Measurements from ENCODE around the gene AFAP1.

The AFAP1 gene

DNA sequence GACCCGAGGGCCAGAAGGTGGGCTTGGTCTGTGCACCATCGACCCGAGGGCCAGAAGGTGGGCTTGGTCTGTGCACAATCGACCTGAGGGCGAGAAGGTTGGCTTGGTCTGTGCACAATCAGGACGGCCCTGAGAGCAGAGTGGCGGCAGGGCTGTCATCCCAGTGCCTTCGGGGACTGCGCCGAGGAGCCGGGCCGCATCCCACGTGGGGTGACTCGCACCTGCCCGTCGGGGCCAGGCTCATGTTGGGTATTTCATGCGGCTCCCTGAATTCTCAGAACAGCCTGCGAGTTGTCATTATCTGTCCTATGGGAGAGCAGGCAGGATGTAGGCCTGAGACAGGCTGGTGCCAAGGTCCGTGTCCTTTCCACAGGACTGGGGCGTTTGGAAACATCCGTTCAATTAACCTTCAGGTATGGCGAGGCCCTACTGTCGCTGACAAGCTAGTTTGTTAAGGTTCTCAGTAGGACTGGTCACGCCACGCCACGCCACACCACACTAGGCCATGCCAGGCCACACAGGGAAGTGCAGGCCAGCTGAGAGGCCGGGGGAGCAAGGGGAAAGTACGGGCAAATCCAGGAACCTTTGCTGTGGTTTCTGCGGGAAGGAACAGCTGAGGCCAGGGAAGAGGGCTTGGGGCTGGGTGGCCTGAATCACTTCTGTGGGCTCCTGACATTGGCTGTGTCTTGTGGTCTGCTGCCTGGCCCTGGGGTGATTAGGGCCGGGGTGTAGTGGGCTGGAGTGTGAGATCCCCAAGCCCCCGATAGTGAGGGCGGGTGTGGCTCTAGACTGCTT is 182.9 kb downstream of the AFAP1 start:
- no peak for DNase-seq (ENCODE audit: low spot score in 2 of 2)
- Mint-ChIP-seq H3K4me1 (peaks cover 18% of the 10 kb centered on the region), H3K4me3 (no peak overlapping the region), H3K36me3 (ENCODE audit: insufficient read depth) (peaks cover 6% of the 10 kb centered on the region), H3K9me3 (no peaks in the 10 kb centered on the region), H3K27me3 (no peaks in the 10 kb centered on the region), H3K27ac (ENCODE audit: low read depth) (peak overlapping the region; percentile 86)
- ATAC-seq (replicated peaks; ENCODE audit: extremely low read depth, poor library complexity, severe bottlenecking): no peak

GRCh38 chr4:7756071-7756470 is 183.6 kb downstream of the AFAP1 start:
- peaks cover 18% of the 10 kb centered on the region for H3K4me1 Mint-ChIP-seq
- ATAC-seq (replicated peaks; ENCODE audit: extremely low read depth, poor library complexity, severe bottlenecking): no peak
- H3K27me3 Mint-ChIP-seq: no peaks in the 10 kb centered on the region
- no peak overlapping the region for H3K4me3 Mint-ChIP-seq
- no peak overlapping the region for H3K27ac Mint-ChIP-seq (ENCODE audit: low read depth)
- no peak for DNase-seq (ENCODE audit: low spot score in 2 of 2)
- peaks cover 6% of the 10 kb centered on the region for H3K36me3 Mint-ChIP-seq (ENCODE audit: insufficient read depth)
- H3K9me3 Mint-ChIP-seq: no peaks in the 10 kb centered on the region

- Mint-ChIP-seq H3K27ac (ENCODE audit: low read depth) (no peak overlapping the region), H3K4me1 (peaks cover 18% of the 10 kb centered on the region), H3K27me3 (no peaks in the 10 kb centered on the region), H3K36me3 (ENCODE audit: insufficient read depth) (peaks cover 6% of the 10 kb centered on the region), H3K4me3 (no peak overlapping the region), H3K9me3 (no peaks in the 10 kb centered on the region)
- ATAC-seq (replicated peaks; ENCODE audit: extremely low read depth, poor library complexity, severe bottlenecking) (no peak), DNase-seq (ENCODE audit: low spot score in 2 of 2) (no peak)
These were observed 184.1 kb downstream of the AFAP1 start for GRCh38 chr4:7755561-7755960.

DNA sequence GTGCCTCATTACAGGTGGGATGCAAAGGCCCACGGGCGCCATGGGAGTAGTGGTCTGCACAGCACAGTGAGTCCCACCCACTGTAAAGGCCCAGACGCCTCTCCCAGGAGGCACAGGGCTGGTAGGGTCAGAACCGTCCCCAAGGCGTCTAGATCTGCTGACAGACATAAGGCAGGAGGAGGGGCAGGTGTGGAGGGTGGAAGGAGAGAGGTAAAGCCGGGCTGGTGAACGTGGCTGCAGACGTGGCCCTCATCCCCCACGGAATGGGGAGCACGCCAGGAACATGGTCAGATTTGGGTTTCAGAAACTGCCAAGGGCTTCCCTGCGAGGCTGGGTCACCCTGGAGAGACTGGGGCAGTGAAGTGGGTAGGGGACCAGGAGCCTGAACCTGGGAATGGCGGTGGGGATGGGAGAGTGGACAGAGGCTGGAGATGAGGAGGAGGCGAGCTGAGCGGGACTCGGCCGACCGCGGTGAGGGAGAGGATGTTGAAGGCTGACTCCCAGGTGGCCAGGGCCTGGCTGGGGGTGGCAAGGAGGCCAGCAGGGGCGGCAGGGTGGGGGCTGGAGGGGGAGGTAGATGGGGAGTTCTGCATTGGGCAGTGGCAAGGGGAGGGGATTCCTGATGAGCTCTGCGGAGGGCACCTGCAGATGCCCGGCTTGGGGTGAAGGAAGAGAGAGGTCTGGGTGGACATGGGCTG is 184.9 kb downstream of the AFAP1 start:
- no peak overlapping the region for H3K4me3 Mint-ChIP-seq
- ATAC-seq (replicated peaks; ENCODE audit: extremely low read depth, poor library complexity, severe bottlenecking): no peak

GRCh38 chr4:7753931-7754465 is 185.7 kb downstream of the AFAP1 start:
- no peak overlapping the region for H3K4me3 Mint-ChIP-seq
- H3K4me1 Mint-ChIP-seq: peaks cover 6% of the 10 kb centered on the region
- H3K27ac Mint-ChIP-seq (ENCODE audit: low read depth): no peak overlapping the region
- peaks cover 2% of the 10 kb centered on the region for H3K36me3 Mint-ChIP-seq (ENCODE audit: insufficient read depth)
- ATAC-seq (replicated peaks; ENCODE audit: extremely low read depth, poor library complexity, severe bottlenecking): no peak
- DNase-seq (ENCODE audit: low spot score in 2 of 2): no peak
- H3K27me3 Mint-ChIP-seq: no peaks in the 10 kb centered on the region
- no peaks in the 10 kb centered on the region for H3K9me3 Mint-ChIP-seq

More for the DNA sequence above, 184.9 kb downstream of the AFAP1 start:
- Mint-ChIP-seq H3K9me3 (no peaks in the 10 kb centered on the region), H3K27ac (ENCODE audit: low read depth) (peak overlapping the region; percentile 50), H3K27me3 (no peaks in the 10 kb centered on the region), H3K36me3 (ENCODE audit: insufficient read depth) (peaks cover 3% of the 10 kb centered on the region), H3K4me1 (peaks cover 13% of the 10 kb centered on the region)
- no peak for DNase-seq (ENCODE audit: low spot score in 2 of 2)

DNA sequence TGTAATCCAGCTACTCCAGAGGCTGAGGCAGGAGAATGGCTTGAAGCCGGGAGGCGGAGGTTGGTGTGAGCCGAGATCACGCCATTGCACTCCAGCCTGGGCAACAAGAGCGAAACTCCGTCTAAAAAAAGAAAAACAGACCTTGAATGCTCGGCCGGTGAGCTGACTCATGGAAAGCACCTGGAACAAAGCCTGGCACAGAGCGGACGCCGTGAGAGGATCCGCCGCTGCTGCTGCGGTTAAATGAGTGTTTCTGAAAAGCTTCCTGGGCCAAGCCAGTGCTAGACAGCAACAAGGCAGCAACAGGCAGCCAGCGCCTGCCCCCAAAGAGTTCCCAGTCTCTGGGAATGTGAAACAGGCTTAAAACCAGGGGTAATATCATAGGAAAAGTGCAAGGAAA is 186.4 kb downstream of the AFAP1 start:
- Mint-ChIP-seq H3K4me3 (no peak overlapping the region), H3K27ac (ENCODE audit: low read depth) (no peak overlapping the region), H3K9me3 (no peaks in the 10 kb centered on the region), H3K27me3 (no peaks in the 10 kb centered on the region), H3K36me3 (ENCODE audit: insufficient read depth) (peaks cover 2% of the 10 kb centered on the region), H3K4me1 (peaks cover 3% of the 10 kb centered on the region)
- ATAC-seq (replicated peaks; ENCODE audit: extremely low read depth, poor library complexity, severe bottlenecking) (no peak), DNase-seq (ENCODE audit: low spot score in 2 of 2) (no peak)

GRCh38 chr4:7752649-7753048 is 187.0 kb downstream of the AFAP1 start:
- Mint-ChIP-seq H3K4me1 (no peaks in the 10 kb centered on the region), H3K4me3 (no peak overlapping the region), H3K36me3 (ENCODE audit: insufficient read depth) (peaks cover 2% of the 10 kb centered on the region), H3K9me3 (no peaks in the 10 kb centered on the region), H3K27ac (ENCODE audit: low read depth) (no peak overlapping the region), H3K27me3 (no peaks in the 10 kb centered on the region)
- DNase-seq (ENCODE audit: low spot score in 2 of 2) (no peak), ATAC-seq (replicated peaks; ENCODE audit: extremely low read depth, poor library complexity, severe bottlenecking) (no peak)

- Mint-ChIP-seq H3K27me3 (no peaks in the 10 kb centered on the region), H3K27ac (ENCODE audit: low read depth) (no peak overlapping the region), H3K9me3 (no peaks in the 10 kb centered on the region), H3K4me1 (no peaks in the 10 kb centered on the region), H3K36me3 (ENCODE audit: insufficient read depth) (peaks cover 2% of the 10 kb centered on the region), H3K4me3 (no peak overlapping the region)
- DNase-seq (ENCODE audit: low spot score in 2 of 2) (no peak), ATAC-seq (replicated peaks; ENCODE audit: extremely low read depth, poor library complexity, severe bottlenecking) (no peak)
These were observed 188.7 kb downstream of the AFAP1 start for GRCh38 chr4:7750972-7751371.

DNA sequence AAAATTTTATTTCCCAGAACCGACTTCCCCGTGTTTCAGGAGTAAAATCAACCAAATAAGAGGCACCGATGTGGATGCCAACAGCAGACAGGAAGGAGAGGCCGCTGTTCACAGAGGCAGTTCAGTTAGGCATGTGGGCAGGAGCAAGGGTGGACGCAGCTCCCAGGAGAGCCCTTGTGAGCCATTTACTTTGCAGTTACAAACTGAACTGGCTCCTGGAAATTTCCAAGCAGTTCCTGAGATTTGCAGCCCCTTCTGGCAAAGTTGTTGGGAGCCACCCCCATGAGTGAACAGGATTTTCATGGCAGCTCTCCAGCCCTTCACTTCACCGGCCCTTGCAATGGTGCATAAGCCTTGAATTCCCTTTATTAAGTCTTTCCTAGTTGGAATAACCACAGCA is 189.1 kb downstream of the AFAP1 start:
- ATAC-seq (replicated peaks; ENCODE audit: extremely low read depth, poor library complexity, severe bottlenecking): no peak
- no peak overlapping the region for H3K4me3 Mint-ChIP-seq
- peaks cover 2% of the 10 kb centered on the region for H3K36me3 Mint-ChIP-seq (ENCODE audit: insufficient read depth)
- no peaks in the 10 kb centered on the region for H3K4me1 Mint-ChIP-seq
- H3K27me3 Mint-ChIP-seq: no peaks in the 10 kb centered on the region
- H3K9me3 Mint-ChIP-seq: no peaks in the 10 kb centered on the region
- no peak overlapping the region for H3K27ac Mint-ChIP-seq (ENCODE audit: low read depth)
- no peak for DNase-seq (ENCODE audit: low spot score in 2 of 2)

DNA sequence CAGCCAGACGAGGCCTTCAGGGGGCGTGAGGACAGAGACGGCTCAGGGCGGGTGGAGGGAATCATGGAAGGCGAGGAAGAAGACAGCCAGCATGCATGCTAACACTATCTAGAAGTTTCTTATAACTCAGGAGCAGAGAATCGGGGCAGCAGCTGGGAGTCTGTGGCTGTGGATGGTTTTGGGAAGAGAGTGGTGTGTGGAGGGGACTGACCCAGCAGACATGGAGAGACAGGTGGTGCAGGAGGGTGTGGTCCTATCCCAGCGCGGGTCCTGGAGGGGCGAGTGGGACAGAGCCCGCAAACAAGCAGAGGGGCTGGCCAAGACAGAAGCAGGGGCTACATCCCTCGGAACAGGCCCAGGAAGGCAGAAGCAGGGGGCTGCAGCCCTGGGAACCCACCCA is 192.1 kb downstream of the AFAP1 start:
- Mint-ChIP-seq H3K27ac (ENCODE audit: low read depth) (no peak overlapping the region), H3K4me1 (peaks cover 6% of the 10 kb centered on the region), H3K4me3 (no peak overlapping the region), H3K36me3 (ENCODE audit: insufficient read depth) (peaks cover 2% of the 10 kb centered on the region), H3K27me3 (no peaks in the 10 kb centered on the region), H3K9me3 (no peaks in the 10 kb centered on the region)
- ATAC-seq (replicated peaks; ENCODE audit: extremely low read depth, poor library complexity, severe bottlenecking) (no peak), DNase-seq (ENCODE audit: low spot score in 2 of 2) (no peak)

- H3K36me3 Mint-ChIP-seq (ENCODE audit: insufficient read depth): peaks cover 2% of the 10 kb centered on the region
- no peak overlapping the region for H3K4me3 Mint-ChIP-seq
- H3K4me1 Mint-ChIP-seq: peaks cover 6% of the 10 kb centered on the region
- DNase-seq (ENCODE audit: low spot score in 2 of 2) (no peak), ATAC-seq (replicated peaks; ENCODE audit: extremely low read depth, poor library complexity, severe bottlenecking) (no peak)
- H3K27ac Mint-ChIP-seq (ENCODE audit: low read depth): no peak overlapping the region
- no peaks in the 10 kb centered on the region for H3K9me3 Mint-ChIP-seq
- H3K27me3 Mint-ChIP-seq: no peaks in the 10 kb centered on the region
These were observed 192.6 kb downstream of the AFAP1 start for GRCh38 chr4:7747062-7747385.

GRCh38 chr4:7746351-7747061 is 193.2 kb downstream of the AFAP1 start:
- Mint-ChIP-seq H3K9me3 (no peaks in the 10 kb centered on the region), H3K4me1 (peaks cover 6% of the 10 kb centered on the region), H3K4me3 (no peak overlapping the region), H3K36me3 (ENCODE audit: insufficient read depth) (peaks cover 2% of the 10 kb centered on the region), H3K27ac (ENCODE audit: low read depth) (no peak overlapping the region), H3K27me3 (no peaks in the 10 kb centered on the region)
- ATAC-seq (replicated peaks; ENCODE audit: extremely low read depth, poor library complexity, severe bottlenecking) (no peak), DNase-seq (ENCODE audit: low spot score in 2 of 2) (no peak)

Measured in central memory CD8-positive, alpha-beta T cell (primary cell).